OCI-LY3 (cell line): Measurements from ENCODE around the gene ZDBF2.

Source experiments
- EZH2phosphoT487 ChIP-seq: fragments of 200-600 bp; shearing (Covaris generic); IDR thresholded peaks from 2 replicates; pipeline ENCODE4 v1.6.1; 2018; ENCODE audit warnings: antibody characterized with exemption, mixed run types, low read depth
- TF ChIP-seq, protein P1 (sequence below): fragments of 200-600, 300-600 bp; sonication (generic); IDR thresholded peaks from 2 replicates; pipeline ENCODE4 v1.5.1; 2014; ENCODE audit warnings: antibody characterized with exemption, low read length, low read depth

DNA sequence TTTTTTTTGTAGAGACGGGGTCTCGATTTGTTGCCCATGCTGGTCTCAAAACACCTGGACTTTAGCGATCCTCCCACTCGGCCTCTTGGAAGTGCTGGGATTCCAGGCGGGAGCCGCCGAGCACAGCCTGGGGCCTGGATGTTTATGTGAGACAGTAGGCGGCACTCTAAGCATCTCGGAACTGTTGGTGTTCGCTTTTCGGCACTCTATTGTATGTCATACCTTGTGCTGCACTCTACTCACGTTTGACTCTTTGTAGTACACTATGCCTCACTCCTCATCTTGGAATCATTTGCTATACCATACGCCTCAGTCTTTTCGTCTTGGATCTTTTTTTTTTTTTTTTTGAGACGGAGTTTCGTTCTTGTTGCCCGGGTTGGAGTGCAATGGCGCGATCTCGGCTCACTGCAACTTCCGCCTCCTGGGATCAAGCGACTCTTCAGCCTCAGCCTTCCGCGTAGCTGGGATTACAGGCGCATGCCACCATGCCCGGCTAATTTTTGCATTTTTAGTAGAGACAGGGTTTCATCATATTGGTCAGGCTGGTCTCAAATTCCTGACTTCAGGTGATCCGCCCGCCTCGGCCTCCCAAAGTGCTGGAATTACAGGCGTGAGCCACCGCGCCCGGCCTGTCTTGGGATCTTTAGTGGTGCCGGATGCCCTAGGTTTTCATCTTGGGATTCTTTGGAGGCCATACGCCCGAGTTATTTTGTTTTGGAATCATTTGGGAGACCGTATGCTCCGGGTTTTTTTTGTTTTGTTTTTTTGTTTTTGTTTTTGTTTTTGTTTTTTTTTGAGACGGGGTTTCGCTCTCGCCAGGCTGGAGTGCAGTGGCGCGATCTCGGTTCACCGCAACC lies 24.2 kb upstream of the ZDBF2 start:
- TF ChIP-seq, protein P1, sequence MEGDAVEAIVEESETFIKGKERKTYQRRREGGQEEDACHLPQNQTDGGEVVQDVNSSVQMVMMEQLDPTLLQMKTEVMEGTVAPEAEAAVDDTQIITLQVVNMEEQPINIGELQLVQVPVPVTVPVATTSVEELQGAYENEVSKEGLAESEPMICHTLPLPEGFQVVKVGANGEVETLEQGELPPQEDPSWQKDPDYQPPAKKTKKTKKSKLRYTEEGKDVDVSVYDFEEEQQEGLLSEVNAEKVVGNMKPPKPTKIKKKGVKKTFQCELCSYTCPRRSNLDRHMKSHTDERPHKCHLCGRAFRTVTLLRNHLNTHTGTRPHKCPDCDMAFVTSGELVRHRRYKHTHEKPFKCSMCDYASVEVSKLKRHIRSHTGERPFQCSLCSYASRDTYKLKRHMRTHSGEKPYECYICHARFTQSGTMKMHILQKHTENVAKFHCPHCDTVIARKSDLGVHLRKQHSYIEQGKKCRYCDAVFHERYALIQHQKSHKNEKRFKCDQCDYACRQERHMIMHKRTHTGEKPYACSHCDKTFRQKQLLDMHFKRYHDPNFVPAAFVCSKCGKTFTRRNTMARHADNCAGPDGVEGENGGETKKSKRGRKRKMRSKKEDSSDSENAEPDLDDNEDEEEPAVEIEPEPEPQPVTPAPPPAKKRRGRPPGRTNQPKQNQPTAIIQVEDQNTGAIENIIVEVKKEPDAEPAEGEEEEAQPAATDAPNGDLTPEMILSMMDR, result no peak
- TF ChIP-seq EZH2phosphoT487, result no peak
